COLO829 (cell line): ENCODE data around the gene NOP16.

ENCODE experiments used
- DNase-seq: peaks from one replicate; pipeline ENCODE4 v3.0.0; 2012; ENCODE audit warnings: low spot score

Gene NOP16

GRCh38 chr5:176356179-176356566 is 32.2 kb downstream of the NOP16 start:
- no peak for DNase-seq

GRCh38 chr5:176355400-176356178 is 32.8 kb downstream of the NOP16 start:
- DNase-seq = no peak

GRCh38 chr5:176353533-176353932 is 34.9 kb downstream of the NOP16 start:
- DNase-seq = no peak

GRCh38 chr5:176352116-176352878 is 36.1 kb downstream of the NOP16 start:
- no peak for DNase-seq

- no peak for DNase-seq
Observed at GRCh38 chr5:176350416-176350815, 38.0 kb downstream of the NOP16 start.

GRCh38 chr5:176342766-176343458 is 45.5 kb downstream of the NOP16 start:
- no peak for DNase-seq

GRCh38 chr5:176342158-176342483 is 46.3 kb downstream of the NOP16 start:
- DNase-seq = no peak

GRCh38 chr5:176341325-176342157 is 46.9 kb downstream of the NOP16 start:
- DNase-seq = no peak

GRCh38 chr5:176339304-176339703 is 49.1 kb downstream of the NOP16 start:
- no peak for DNase-seq

- no peak for DNase-seq
Observed at GRCh38 chr5:176337913-176338312, 50.5 kb downstream of the NOP16 start.

- no peak for DNase-seq
Observed at GRCh38 chr5:176334031-176334770, 54.2 kb downstream of the NOP16 start.
